ENCODE data around the gene ZNF121. TPM values are rescaled to one million over a fixed set of nuclear protein-coding genes. Genes with fewer than 3 reads are reported as not detected.
"Not testable (repeated sequence)": the region's sequence is repeated elsewhere in the genome, so short reads cannot be mapped to it uniquely, and the experiment has no call there.

Gene ZNF121
- 53.8 and 85.3 TPM in 2 replicates for total RNA-seq (2014; rRNA removed; shearing (Covaris generic))

GRCh38 chr19:9584073-9584833 lies at the start of gene ZNF121:
Gene ZNF121, minus strand, starts transcription at chr19:9584504. Its CDS starts 16,407 bp downstream, at chr19:9568097.
- peak; percentile 89 for DNase-seq
- H3K36me3 ChIP-seq (replicated peaks; ENCODE audit: control insufficient read depth, insufficient read depth, low read length) = peaks cover under 1% of the 10 kb centered on the region; the same call in 1 of the 2 replicates
- no peaks in the 10 kb centered on the region for H3K27me3 ChIP-seq (ENCODE audit: control insufficient read depth, insufficient read depth, low read length)
- H3K4me3 ChIP-seq (ENCODE audit: insufficient read depth, low read depth, low read length) = peak within 1 kb of the TSS; percentile 90

GRCh38 chr19:9627856-9628255 lies 43.6 kb upstream of the ZNF121 start:
- no peak overlapping the region for H3K4me3 ChIP-seq (ENCODE audit: insufficient read depth, low read depth, low read length)
- no peak for DNase-seq
- H3K27me3 ChIP-seq (ENCODE audit: control insufficient read depth, insufficient read depth, low read length) = no peaks in the 10 kb centered on the region
- peaks cover 6% of the 10 kb centered on the region; the same call in 1 of the 2 replicates for H3K36me3 ChIP-seq (replicated peaks; ENCODE audit: control insufficient read depth, insufficient read depth, low read length)

- no peak overlapping the region for H3K4me3 ChIP-seq (ENCODE audit: insufficient read depth, low read depth, low read length)
Measured at GRCh38 chr19:9622531-9622930, 38.2 kb upstream of the ZNF121 start.

GRCh38 chr19:9621156-9622037 lies 37.1 kb upstream of the ZNF121 start, which contains the start of gene ZNF561:
Gene ZNF561, minus strand, starts transcription at chr19:9621232. Its CDS starts 1,776 bp downstream, at chr19:9619456.
- H3K4me3 ChIP-seq (ENCODE audit: insufficient read depth, low read depth, low read length) = peak within 1 kb of the TSS; percentile 96
- peaks cover 24% of the 10 kb centered on the region for H3K36me3 ChIP-seq (replicated peaks; ENCODE audit: control insufficient read depth, insufficient read depth, low read length)
- H3K27me3 ChIP-seq (ENCODE audit: control insufficient read depth, insufficient read depth, low read length) = no peaks in the 10 kb centered on the region
- peak; percentile 87 for DNase-seq

More at GRCh38 chr19:9622531-9622930, 38.2 kb upstream of the ZNF121 start:
- peaks cover 14% of the 10 kb centered on the region for H3K36me3 ChIP-seq (replicated peaks; ENCODE audit: control insufficient read depth, insufficient read depth, low read length)
- H3K27me3 ChIP-seq (ENCODE audit: control insufficient read depth, insufficient read depth, low read length) = no peaks in the 10 kb centered on the region
- DNase-seq = no peak

GRCh38 chr19:9620842-9621155 lies 36.5 kb upstream of the ZNF121 start:
- H3K27me3 ChIP-seq (ENCODE audit: control insufficient read depth, insufficient read depth, low read length) = no peaks in the 10 kb centered on the region
- no peak for DNase-seq
- H3K36me3 ChIP-seq (replicated peaks; ENCODE audit: control insufficient read depth, insufficient read depth, low read length) = peaks cover 24% of the 10 kb centered on the region
- H3K4me3 ChIP-seq (ENCODE audit: insufficient read depth, low read depth, low read length) = peak overlapping the region; percentile 96

GRCh38 chr19:9615844-9616243 lies 31.5 kb upstream of the ZNF121 start:
- H3K27me3 ChIP-seq (ENCODE audit: control insufficient read depth, insufficient read depth, low read length) = no peaks in the 10 kb centered on the region
- H3K4me3 ChIP-seq (ENCODE audit: insufficient read depth, low read depth, low read length) = no peak overlapping the region
- no peak for DNase-seq
- peaks cover 59% of the 10 kb centered on the region for H3K36me3 ChIP-seq (replicated peaks; ENCODE audit: control insufficient read depth, insufficient read depth, low read length)

- H3K27me3 ChIP-seq (ENCODE audit: control insufficient read depth, insufficient read depth, low read length) = no peaks in the 10 kb centered on the region
- H3K4me3 ChIP-seq (ENCODE audit: insufficient read depth, low read depth, low read length) = no peak overlapping the region
- no peak for DNase-seq
- H3K36me3 ChIP-seq (replicated peaks; ENCODE audit: control insufficient read depth, insufficient read depth, low read length) = peaks cover 46% of the 10 kb centered on the region
Measured at GRCh38 chr19:9610484-9611113, 26.3 kb upstream of the ZNF121 start.

- Histone ChIP-seq H3K36me3 (replicated peaks; ENCODE audit: control insufficient read depth, insufficient read depth, low read length) (peaks cover 38% of the 10 kb centered on the region), H3K27me3 (ENCODE audit: control insufficient read depth, insufficient read depth, low read length) (no peaks in the 10 kb centered on the region), H3K4me3 (ENCODE audit: insufficient read depth, low read depth, low read length) (no peak overlapping the region)
- no peak for DNase-seq
Measured at GRCh38 chr19:9608912-9609311, 24.6 kb upstream of the ZNF121 start.

GRCh38 chr19:9597027-9597426 lies 12.7 kb upstream of the ZNF121 start:
- DNase-seq = no peak
- H3K36me3 ChIP-seq (replicated peaks; ENCODE audit: control insufficient read depth, insufficient read depth, low read length) = no peaks in the 10 kb centered on the region
- H3K27me3 ChIP-seq (ENCODE audit: control insufficient read depth, insufficient read depth, low read length) = peaks cover 2% of the 10 kb centered on the region; the same call in 1 of the 2 replicates
- no peak overlapping the region for H3K4me3 ChIP-seq (ENCODE audit: insufficient read depth, low read depth, low read length)

GRCh38 chr19:9586764-9587163 lies 2.5 kb upstream of the ZNF121 start:
- Histone ChIP-seq H3K36me3 (replicated peaks; ENCODE audit: control insufficient read depth, insufficient read depth, low read length) (no peaks in the 10 kb centered on the region), H3K27me3 (ENCODE audit: control insufficient read depth, insufficient read depth, low read length) (no peaks in the 10 kb centered on the region), H3K4me3 (ENCODE audit: insufficient read depth, low read depth, low read length) (no peak overlapping the region)
- DNase-seq = peak; percentile 49

GRCh38 chr19:9582081-9582725 lies 2.1 kb downstream of the ZNF121 start:
- not testable (repeated sequence) for H3K27me3 ChIP-seq (ENCODE audit: control insufficient read depth, insufficient read depth, low read length); H3K36me3 ChIP-seq (replicated peaks; ENCODE audit: control insufficient read depth, insufficient read depth, low read length); H3K4me3 ChIP-seq (ENCODE audit: insufficient read depth, low read depth, low read length); DNase-seq

GRCh38 chr19:9580728-9581127 lies 3.6 kb downstream of the ZNF121 start:
- DNase-seq = no peak
- no peaks in the 10 kb centered on the region for H3K27me3 ChIP-seq (ENCODE audit: control insufficient read depth, insufficient read depth, low read length)
- H3K36me3 ChIP-seq (replicated peaks; ENCODE audit: control insufficient read depth, insufficient read depth, low read length) = peaks cover 2% of the 10 kb centered on the region
- H3K4me3 ChIP-seq (ENCODE audit: insufficient read depth, low read depth, low read length) = no peak overlapping the region

GRCh38 chr19:9570255-9570654 lies 14.0 kb downstream of the ZNF121 start:
- no peak for DNase-seq
- peaks cover 35% of the 10 kb centered on the region for H3K36me3 ChIP-seq (replicated peaks; ENCODE audit: control insufficient read depth, insufficient read depth, low read length)
- no peak overlapping the region for H3K4me3 ChIP-seq (ENCODE audit: insufficient read depth, low read depth, low read length)
- no peaks in the 10 kb centered on the region for H3K27me3 ChIP-seq (ENCODE audit: control insufficient read depth, insufficient read depth, low read length)

GRCh38 chr19:9566729-9567128 lies 17.6 kb downstream of the ZNF121 start:
- peaks cover 58% of the 10 kb centered on the region for H3K36me3 ChIP-seq (replicated peaks; ENCODE audit: control insufficient read depth, insufficient read depth, low read length)
- DNase-seq = no peak
- no peaks in the 10 kb centered on the region for H3K27me3 ChIP-seq (ENCODE audit: control insufficient read depth, insufficient read depth, low read length)
- H3K4me3 ChIP-seq (ENCODE audit: insufficient read depth, low read depth, low read length) = no peak overlapping the region
